HepG2 (cell line): ENCODE data around the gene REM2. TPM values are rescaled to one million over a fixed set of nuclear protein-coding genes. Genes with fewer than 3 reads are reported as not detected.

Source experiments
- ATAC-seq: fragments of 200-7000 bp; cut with Tn5 transposase; 3 replicates; pipeline ENCODE4 v1.9.1; 2020; ENCODE audit warnings: mild to moderate bottlenecking, moderate library complexity
- BruUV-seq: library from RNA; stranded (reverse); fragments of 400-500 nt; replicated peaks from 2 replicates; lab custom pipeline; 2021; lab: Mats Ljungman, UMichigan
- CTCF ChIA-PET: fragments of 300-600 bp; formaldehyde crosslinking; extraction: SDS; loops from one replicate; lab custom pipeline; 2021; ENCODE audit warnings: low total read pairs, inconsistent platforms, low intra/inter-chr PET ratio; lab: Yijun Ruan, JAX
- POLR2A ChIA-PET: fragments of 350-600 bp; sonication (Branson Sonifier 250); formaldehyde crosslinking; loops from one replicate; lab custom pipeline; 2020; ENCODE audit warnings: antibody characterized with exemption, inconsistent platforms; lab: Yijun Ruan, JAX
- DNase-seq: peaks from one replicate; pipeline ENCODE4 v3.0.0-alpha.2; 2015; ENCODE audit warnings: low spot score
- FAIRE-seq: peaks from 3 replicates; lab custom pipeline; 2011; peaks lifted over from hg19 to GRCh38; lab: Jason Lieb, UNC
- H2AFZ ChIP-seq: one replicate; pipeline ENCODE4 v1.6.1; 2011; ENCODE audit warnings: low read length, inconsistent platforms
- H3K27ac ChIP-seq: fragments of 300-600 bp; 3 replicates; pipeline ENCODE4 v1.8.0; 2011; ENCODE audit warnings: mixed run types, mild to moderate bottlenecking, mixed read lengths, low read length, inconsistent platforms; ENCODE audit not compliant: insufficient read depth; ENCODE audit errors: extremely low read length
- H3K27me3 ChIP-seq, 2 experiments: fragments of 200-600 bp in 1 of 2; 2 replicates in 1 of 2; 3 replicates in 1 of 2; pipeline versions ENCODE4 v1.6.0 to v1.8.0; 2011; ENCODE audit warnings: low read length in 2 of 2, mild to moderate bottlenecking in 2 of 2, moderate library complexity in 2 of 2, inconsistent platforms in 1 of 2; ENCODE audit not compliant: insufficient read depth in 2 of 2, control insufficient read depth in 1 of 2
- H3K36me3 ChIP-seq, 2 experiments: fragments of 200-600 bp in 1 of 2; replicated peaks in 1 of 2; 2 replicates in 1 of 2; 3 replicates in 1 of 2; pipeline versions ENCODE4 v1.5.1 to v1.8.0; 2011; ENCODE audit warnings: low read length in 2 of 2, inconsistent platforms in 1 of 2; ENCODE audit not compliant: insufficient read depth in 2 of 2, control insufficient read depth in 1 of 2
- H3K4me1 ChIP-seq: 2 replicates; pipeline ENCODE4 v1.5.1; 2012; ENCODE audit warnings: low read length, inconsistent platforms; ENCODE audit not compliant: insufficient read depth
- H3K4me2 ChIP-seq: 2 replicates; pipeline ENCODE4 v1.6.0; 2011; ENCODE audit warnings: low read depth, low read length, inconsistent platforms
- H3K4me3 ChIP-seq, 3 experiments: fragments of 200-600 bp in 1 of 3; sonication (generic), shearing (Covaris generic) in 1 of 3; replicated peaks in 1 of 3; 2 replicates each; pipeline ENCODE4 v1.5.1; 2011 to 2016; ENCODE audit warnings: low read length in 3 of 3, inconsistent platforms in 2 of 3, low read depth in 2 of 3, mild to moderate bottlenecking in 2 of 3, control low read depth in 1 of 3, mixed read lengths in 1 of 3; ENCODE audit not compliant: insufficient read depth in 1 of 3
- H3K79me2 ChIP-seq: one replicate; pipeline ENCODE4 v1.6.1; 2011; ENCODE audit warnings: low read length, inconsistent platforms; ENCODE audit not compliant: insufficient read depth
- H3K9ac ChIP-seq: 2 replicates; pipeline ENCODE4 v1.6.0; 2011; ENCODE audit warnings: mild to moderate bottlenecking, low read depth, low read length, inconsistent platforms; ENCODE audit not compliant: insufficient read depth
- H3K9me3 ChIP-seq: 2 replicates; pipeline ENCODE4 v1.5.1; 2012; ENCODE audit warnings: mild to moderate bottlenecking, low read length
- H4K20me1 ChIP-seq: 2 replicates; pipeline ENCODE4 v1.6.0; 2011; ENCODE audit warnings: inconsistent platforms, mild to moderate bottlenecking, low read length, moderate library complexity; ENCODE audit not compliant: insufficient read depth
- KDM5A ChIP-seq: fragments of 200-600 bp; sonication (generic); IDR thresholded peaks from 2 replicates; pipeline ENCODE4 v1.7.0; 2018; ENCODE audit warnings: antibody characterized with exemption, mild to moderate bottlenecking, low read length, borderline replicate concordance
- RARG ChIP-seq: sonication (generic); formaldehyde crosslinking; IDR thresholded peaks from 2 replicates; pipeline ENCODE4 v1.4.0; 2020; ENCODE audit warnings: low read depth, mild to moderate bottlenecking, missing genetic modification reagents
- RERE ChIP-seq: IDR thresholded peaks from 2 replicates; pipeline ENCODE4 v1.6.1; 2016; ENCODE audit warnings: low read depth, missing genetic modification reagents, missing compliant biosample characterization
- SRSF4 ChIP-seq: fragments of 200-400 bp; formaldehyde crosslinking; IDR thresholded peaks from one replicate; pipeline ENCODE4 v1.6.1; 2018; ENCODE audit warnings: mild to moderate bottlenecking, low read depth, low read length, moderate library complexity; ENCODE audit not compliant: poor library complexity, severe bottlenecking
- THAP8 ChIP-seq: sonication (generic); formaldehyde crosslinking; IDR thresholded peaks from 2 replicates; pipeline ENCODE4 v1.5.1; 2020; ENCODE audit warnings: missing genetic modification reagents, mild to moderate bottlenecking, borderline replicate concordance
- USF2 ChIP-seq, 2 experiments: sonication (generic) in 1 of 2; formaldehyde crosslinking in 1 of 2; IDR thresholded peaks; 2 replicates each; pipeline versions ENCODE4 v1.5.1 to v1.6.1; 2011 to 2020; ENCODE audit warnings: borderline replicate concordance in 1 of 2, low read depth in 1 of 2, low read length in 1 of 2, mild to moderate bottlenecking in 1 of 2, missing genetic modification reagents in 1 of 2, moderate library complexity in 1 of 2
- ZBTB2 ChIP-seq: sonication (generic); formaldehyde crosslinking; IDR thresholded peaks from 2 replicates; pipeline ENCODE4 v1.8.0; 2022; ENCODE audit warnings: low read depth, missing genetic modification reagents
- ZFP36L1 ChIP-seq: sonication (generic); formaldehyde crosslinking; IDR thresholded peaks from 2 replicates; pipeline ENCODE4 v1.8.0; 2022; ENCODE audit warnings: mild to moderate bottlenecking, missing genetic modification reagents, moderate library complexity
- ZNF501 ChIP-seq: sonication (generic); formaldehyde crosslinking; IDR thresholded peaks from 2 replicates; pipeline ENCODE4 v1.5.1; 2020; ENCODE audit warnings: mild to moderate bottlenecking, moderate library complexity, missing genetic modification reagents
- WGBS: methylation state at CpG from one replicate; pipeline ENCODE4 v1.1.6; 2017; ENCODE audit warnings: low lambda C conversion rate; 5-methylcytosine and 5-hydroxymethylcytosine counted together
- in situ Hi-C: cut with HindIII; loops from 2 replicates; pipeline ENCODE4 v1.10.0; 2017; ENCODE audit warnings: low pct_unique_long_range_greater_than_20kb; ENCODE audit not compliant: extremely low pct_ligation_motif_present
- intact Hi-C: fragments of 100-400 bp; cut with micrococcal nuclease; formaldehyde crosslinking; loops from one replicate; pipeline ENCODE4 v1.10.0; 2022; ENCODE audit not compliant: unreplicated experiment
- polyA plus RNA-seq, 8 experiments: library from polyadenylated mRNA; depleted of rRNA in 3 of 8; stranded (reverse) in 7 of 8; unstranded in 1 of 8; fragments of >200 nt; fragmentation: Illumina TruSeq in 4 of 8; extraction: Trizol in 4 of 8; gene quantifications; 2 replicates each; pipeline versions ENCODE4 v1.2.1 to v1.2.3, GENCODE V29; 2011 to 2016; ENCODE audit warnings: low read depth in 4 of 8, missing spikeins in 1 of 8, mixed read lengths in 1 of 8; ENCODE audit not compliant: insufficient read depth in 1 of 8
- total RNA-seq, 5 experiments: library from RNA; depleted of rRNA; stranded (reverse); fragments of >200 nt; fragmentation: Illumina TruSeq; extraction: Trizol; gene quantifications; 2 replicates each; pipeline ENCODE4 v1.2.3, GENCODE V29; 2016; ENCODE audit warnings: low read depth in 1 of 5

REM2 gene
- total and polyA plus RNA-seq, 2 of the 13 experiments (the other 11 are each of a cell fraction or from before 2014, with no cell fraction given), result 0.20 TPM; not detected in 1

- H3K4me2 ChIP-seq, result peak within 1 kb of the TSS; percentile 97
- peak; percentile 100 for DNase-seq
- H3K79me2 ChIP-seq, result peaks cover 21% of the 10 kb centered on the region
- H3K27ac ChIP-seq, result peak within 1 kb of the TSS; percentile 78
- peak; percentile 98 for ATAC-seq
- in situ Hi-C loops, result no loop called here
- no peaks in the 10 kb centered on the region; a peak in 1 of 5 replicates for H3K27me3 ChIP-seq
- H3K9me3 ChIP-seq, result no peaks in the 10 kb centered on the region
- H3K4me1 ChIP-seq, result peaks cover 27% of the 10 kb centered on the region
- peak; percentile 100 for FAIRE-seq
- peak within 1 kb of the TSS; percentile 94 for H3K9ac ChIP-seq
- H3K36me3 ChIP-seq, result peaks cover 25 to 30% of the 10 kb centered on the region in 2 experiments
- H2AFZ ChIP-seq, result peak within 1 kb of the TSS; percentile 94
- POLR2A ChIA-PET, result interaction anchor here (0.5 to 6.1 kb wide), 61 partner anchors 9 to 1185 kb away, joined by 3 to 136 read pairs (median 5); partner anchors contain the start of genes ACIN1, AJUBA, BCL2L2 and C14orf119
- BruUV-seq, result no TSS peak
- CTCF ChIA-PET, result interaction anchor here (0.7 to 2.5 kb wide), 9 partner anchors 9 to 372 kb away, joined by 3 to 17 read pairs (median 5); partner anchors contain the start of genes AJUBA and LRP10
- H3K4me3 ChIP-seq, result peak within 1 kb of the TSS; percentile 77 to 98 (median 92)
- under 1% methylated on average over 51 of the region's 51 CpGs for WGBS
- intact Hi-C loops, result loop anchor here (1.0 to 2.0 kb wide), 5 partner anchors 26 to 78 kb away; partner anchors contain the start of gene LRP10
- no peaks in the 10 kb centered on the region for H4K20me1 ChIP-seq
- peak; percentile 37; the same call in 1 of the 2 replicates for TF ChIP-seq ZBTB2 (CRISPR knock-in tag)
- no peak for TF ChIP-seq SRSF4
- TF ChIP-seq ZFP36L1 (CRISPR knock-in tag), result peak; percentile 43
- peak; percentile 95 for TF ChIP-seq KDM5A
- TF ChIP-seq USF2 (IDR thresholded peaks at IDR 0.05; ENCODE audit: low read depth, low read length), result no peak
- TF ChIP-seq USF2 (CRISPR knock-in tag; IDR thresholded peaks at IDR 0.05; ENCODE audit: borderline replicate concordance), result no peak; the same call in 1 of the 2 replicates
- TF ChIP-seq RARG (CRISPR knock-in tag), result peak; percentile 95; the same call in 1 of the 2 replicates
- no peak; the same call in 1 of the 2 replicates for TF ChIP-seq THAP8
- peak; percentile 69; the same call in 1 of the 2 replicates for TF ChIP-seq RERE (CRISPR knock-in tag)
- TF ChIP-seq ZNF501 (CRISPR knock-in tag), result peak; percentile 98
Observed at GRCh38 chr14:22929104-22929960, 46.3 kb downstream of the REM2 start, which contains the start of gene PRMT5. Gene PRMT5, minus strand, starts transcription at chr14:22929376. Its CDS starts 15 bp downstream, at chr14:22929361.
